HepG2 (cell line): ENCODE measurements around the gene AXIN1. TPM values are rescaled to one million over a fixed set of nuclear protein-coding genes. Genes with fewer than 3 reads are reported as not detected.

ENCODE experiments used
- DMAP1 ChIP-seq: IDR thresholded peaks from 2 replicates; pipeline ENCODE4 v1.6.1; 2016
- EEA1 ChIP-seq: sonication (generic); formaldehyde crosslinking; IDR thresholded peaks from 2 replicates; pipeline ENCODE4 v1.5.1; 2020; ENCODE audit warnings: mild to moderate bottlenecking, missing genetic modification reagents, borderline replicate concordance
- GABPB1 ChIP-seq: IDR thresholded peaks from 2 replicates; pipeline ENCODE4 v1.6.1; 2016; ENCODE audit warnings: mild to moderate bottlenecking, missing genetic modification reagents, moderate library complexity, missing compliant biosample characterization
- GATAD2A ChIP-seq: IDR thresholded peaks from 2 replicates; pipeline ENCODE4 v1.6.1; 2016
- HINFP ChIP-seq: sonication (generic); formaldehyde crosslinking; IDR thresholded peaks from 2 replicates; pipeline ENCODE4 v1.4.0; 2020; ENCODE audit warnings: low read depth, mild to moderate bottlenecking, missing genetic modification reagents
- HMG20B ChIP-seq: conservative IDR thresholded peaks from 2 replicates; pipeline ENCODE4 v1.6.1; 2016; ENCODE audit warnings: missing genetic modification reagents, missing compliant biosample characterization
- IKZF5 ChIP-seq: IDR thresholded peaks from 2 replicates; pipeline ENCODE4 v1.6.1; 2018; ENCODE audit warnings: missing genetic modification reagents, mild to moderate bottlenecking, missing compliant biosample characterization
- KMT2A ChIP-seq: sonication (generic); formaldehyde crosslinking; IDR thresholded peaks from 2 replicates; pipeline ENCODE4 v1.4.0; 2020; ENCODE audit warnings: missing genetic modification reagents
- NCOA1 ChIP-seq: sonication (generic); formaldehyde crosslinking; IDR thresholded peaks from 2 replicates; pipeline ENCODE4 v1.9.0; 2021; ENCODE audit warnings: missing genetic modification reagents
- PATZ1 ChIP-seq: sonication (generic); formaldehyde crosslinking; IDR thresholded peaks from 2 replicates; pipeline ENCODE4 v1.4.0; 2020; ENCODE audit warnings: missing genetic modification reagents
- POLR2AphosphoS5 ChIP-seq: IDR thresholded peaks from 2 replicates; pipeline ENCODE4 v1.6.1; 2012; ENCODE audit warnings: low read depth, low read length
- PPARG ChIP-seq: conservative IDR thresholded peaks from 2 replicates; pipeline ENCODE4 v1.6.1; 2016; ENCODE audit warnings: missing biosample characterization, missing genetic modification reagents
- RAD51 ChIP-seq: fragments of 450-650 bp; IDR thresholded peaks from 2 replicates; pipeline ENCODE4 v1.6.1; 2016; ENCODE audit warnings: borderline replicate concordance
- SIN3A ChIP-seq: IDR thresholded peaks from 2 replicates; pipeline ENCODE4 v1.6.1; 2011; ENCODE audit warnings: low read depth, mild to moderate bottlenecking, control low read depth, low read length, borderline replicate concordance
- TEF ChIP-seq: sonication (generic); formaldehyde crosslinking; IDR thresholded peaks from 2 replicates; pipeline ENCODE4 v1.5.0; 2020; ENCODE audit warnings: missing genetic modification reagents
- TFDP1 ChIP-seq: IDR thresholded peaks from 2 replicates; pipeline ENCODE4 v1.6.1; 2016; ENCODE audit warnings: missing compliant biosample characterization, missing genetic modification reagents, borderline replicate concordance
- THAP11 ChIP-seq: IDR thresholded peaks from 2 replicates; pipeline ENCODE4 v1.6.1; 2016; ENCODE audit warnings: missing biosample characterization, missing genetic modification reagents
- XRCC5 ChIP-seq: fragments of 200-400 bp; formaldehyde crosslinking; optimal IDR thresholded peaks from 2 replicates; pipeline ENCODE3; 2017; ENCODE audit warnings: mild to moderate bottlenecking, low read length
- YEATS4 ChIP-seq: sonication (generic); formaldehyde crosslinking; IDR thresholded peaks from 2 replicates; pipeline ENCODE4 v1.4.0; 2020; ENCODE audit warnings: missing genetic modification reagents, borderline replicate concordance
- ZBTB25 ChIP-seq: IDR thresholded peaks from 2 replicates; pipeline ENCODE4 v1.6.1; 2018; ENCODE audit warnings: missing genetic modification reagents
- ZFP1 ChIP-seq: IDR thresholded peaks from 2 replicates; pipeline ENCODE4 v1.6.1; 2016
- ZNF468 ChIP-seq: sonication (generic); formaldehyde crosslinking; IDR thresholded peaks from 2 replicates; pipeline ENCODE4 v1.8.0; 2022; ENCODE audit warnings: mild to moderate bottlenecking, moderate library complexity, missing genetic modification reagents
- ZNF562 ChIP-seq: sonication (generic); formaldehyde crosslinking; IDR thresholded peaks from 2 replicates; pipeline ENCODE4 v1.8.0; 2022; ENCODE audit warnings: missing genetic modification reagents, borderline replicate concordance
- ZNF790 ChIP-seq: sonication (generic); formaldehyde crosslinking; IDR thresholded peaks from 2 replicates; pipeline ENCODE4 v1.8.0; 2022; ENCODE audit warnings: missing genetic modification reagents, mild to moderate bottlenecking, borderline replicate concordance
- ZSCAN31 ChIP-seq: sonication (generic); formaldehyde crosslinking; IDR thresholded peaks from 2 replicates; pipeline ENCODE4 v1.5.0; 2020; ENCODE audit warnings: low read depth, mild to moderate bottlenecking, missing genetic modification reagents
- polyA plus RNA-seq, 8 experiments: library from polyadenylated mRNA; depleted of rRNA in 3 of 8; stranded (reverse) in 7 of 8; unstranded in 1 of 8; fragments of >200 nt; fragmentation: Illumina TruSeq in 4 of 8; extraction: Trizol in 4 of 8; gene quantifications; 2 replicates each; pipeline versions ENCODE4 v1.2.1 to v1.2.3, GENCODE V29; 2011 to 2016; ENCODE audit warnings: low read depth in 4 of 8, missing spikeins in 1 of 8, mixed read lengths in 1 of 8; ENCODE audit not compliant: insufficient read depth in 1 of 8
- total RNA-seq, 5 experiments: library from RNA; depleted of rRNA; stranded (reverse); fragments of >200 nt; fragmentation: Illumina TruSeq; extraction: Trizol; gene quantifications; 2 replicates each; pipeline ENCODE4 v1.2.3, GENCODE V29; 2016; ENCODE audit warnings: low read depth in 1 of 5

The AXIN1 gene
- total and polyA plus RNA-seq, 2 of the 13 experiments (the other 11 are each of a cell fraction or from before 2014, with no cell fraction given) = 24.0 to 26.0 TPM

- peak; percentile 45; the same call in 1 of the 2 replicates for TF ChIP-seq PPARG (CRISPR knock-in tag)
- TF ChIP-seq HINFP (CRISPR knock-in tag) = peak; percentile 47; the same call in 1 of the 2 replicates
- TF ChIP-seq ZSCAN31 (CRISPR knock-in tag) = no peak
- peak; percentile 62; the same call in 1 of the 2 replicates for TF ChIP-seq ZBTB25 (CRISPR knock-in tag)
- peak; percentile 85 for TF ChIP-seq PATZ1
- no peak for TF ChIP-seq NCOA1 (CRISPR knock-in tag)
- TF ChIP-seq ZNF562 (CRISPR knock-in tag) = no peak
- peak; percentile 46; the same call in 1 of the 2 replicates for TF ChIP-seq DMAP1 (CRISPR knock-in tag)
- TF ChIP-seq GABPB1 (CRISPR knock-in tag) = peak; percentile 22; the same call in 1 of the 2 replicates
- TF ChIP-seq ZNF790 (CRISPR knock-in tag) = no peak
- TF ChIP-seq HMG20B = 0 out of 2 replicates have a peak, but pooled peaks have one; percentile 32
- peak; percentile 56 for TF ChIP-seq XRCC5
- 0 out of 2 replicates have a peak, but pooled peaks have one; percentile 15 for TF ChIP-seq YEATS4
- peak; percentile 83; the same call in 1 of the 2 replicates for TF ChIP-seq TFDP1 (CRISPR knock-in tag)
- 0 out of 2 replicates have a peak, but pooled peaks have one; percentile 14 for TF ChIP-seq IKZF5 (CRISPR knock-in tag)
- TF ChIP-seq SIN3A = peak; percentile 38; the same call in 1 of the 2 replicates
- no peak for TF ChIP-seq ZFP1 (CRISPR knock-in tag)
- peak; percentile 69; the same call in 1 of the 2 replicates for TF ChIP-seq GATAD2A (CRISPR knock-in tag)
- TF ChIP-seq POLR2AphosphoS5 = peak; percentile 47
- TF ChIP-seq EEA1 = no peak
- peak; percentile 45; the same call in 1 of the 2 replicates for TF ChIP-seq KMT2A (CRISPR knock-in tag)
- TF ChIP-seq RAD51 = no peak
- TF ChIP-seq TEF = no peak
- TF ChIP-seq THAP11 (CRISPR knock-in tag) = 0 out of 2 replicates have a peak, but pooled peaks have one; percentile 9
- 0 out of 2 replicates have a peak, but pooled peaks have one; percentile 4 for TF ChIP-seq ZNF468 (CRISPR knock-in tag)
These were observed 44.1 kb upstream of the AXIN1 start (continued) for GRCh38 chr16:396605-397004.
